Measurements from ENCODE around the gene TAC4.
A peak's percentile ranks its signal among the peaks of the same experiment; 100 is the strongest.
"Not testable (repeated sequence)": the region's sequence is repeated elsewhere in the genome, so short reads cannot be mapped to it uniquely, and the experiment has no call there.

Gene TAC4

GRCh38 chr17:49843774-49844350, 4.0 kb downstream of the TAC4 start:
- DNase-seq (ENCODE audit: low read depth in 2 of 2), result no peak

- no peak for DNase-seq (ENCODE audit: low read depth in 2 of 2)
Measured at GRCh38 chr17:49842846-49843245, 5.0 kb downstream of the TAC4 start.

- DNase-seq (ENCODE audit: low read depth in 2 of 2), result no peak
Measured at GRCh38 chr17:49842371-49842770, 5.5 kb downstream of the TAC4 start.

- DNase-seq (ENCODE audit: low read depth in 2 of 2), result no peak
Measured at GRCh38 chr17:49841548-49841947, 6.3 kb downstream of the TAC4 start.

GRCh38 chr17:49839455-49839854, 8.4 kb downstream of the TAC4 start:
- no peak for DNase-seq (ENCODE audit: low read depth in 2 of 2)

GRCh38 chr17:49836111-49837030, 11.5 kb downstream of the TAC4 start:
- DNase-seq (ENCODE audit: low read depth in 2 of 2), result no peak

- no peak for DNase-seq (ENCODE audit: low read depth in 2 of 2)
Measured at GRCh38 chr17:49835472-49835871, 12.4 kb downstream of the TAC4 start.

- no peak for DNase-seq (ENCODE audit: low read depth in 2 of 2)
Measured at GRCh38 chr17:49834118-49834743, 13.6 kb downstream of the TAC4 start.

GRCh38 chr17:49832840-49833599, 14.8 kb downstream of the TAC4 start:
- DNase-seq (ENCODE audit: low read depth in 2 of 2), result no peak

- no peak for DNase-seq (ENCODE audit: low read depth in 2 of 2)
Measured at GRCh38 chr17:49830605-49831004, 17.3 kb downstream of the TAC4 start.

- DNase-seq (ENCODE audit: low read depth in 2 of 2), result no peak
Measured at GRCh38 chr17:49829026-49829425, 18.8 kb downstream of the TAC4 start.

- DNase-seq (ENCODE audit: low read depth in 2 of 2), result not testable (repeated sequence)
Measured at GRCh38 chr17:49828325-49828724, 19.5 kb downstream of the TAC4 start.

GRCh38 chr17:49825645-49826044, 22.2 kb downstream of the TAC4 start:
- no peak for DNase-seq (ENCODE audit: low read depth in 2 of 2)

GRCh38 chr17:49823614-49824013, 24.3 kb downstream of the TAC4 start:
- no peak for DNase-seq (ENCODE audit: low read depth in 2 of 2)

- DNase-seq (ENCODE audit: low read depth in 2 of 2), result no peak
Measured at GRCh38 chr17:49822829-49823228, 25.0 kb downstream of the TAC4 start.

GRCh38 chr17:49821916-49822315, 26.0 kb downstream of the TAC4 start:
- no peak for DNase-seq (ENCODE audit: low read depth in 2 of 2)

- DNase-seq (ENCODE audit: low read depth in 2 of 2), result no peak
Measured at GRCh38 chr17:49821466-49821865, 26.4 kb downstream of the TAC4 start.

GRCh38 chr17:49820773-49821172, 27.1 kb downstream of the TAC4 start:
- DNase-seq (ENCODE audit: low read depth in 2 of 2), result no peak

- DNase-seq (ENCODE audit: low read depth in 2 of 2), result no peak
Measured at GRCh38 chr17:49819651-49820050, 28.2 kb downstream of the TAC4 start.

- DNase-seq (ENCODE audit: low read depth in 2 of 2), result no peak
Measured at GRCh38 chr17:49819138-49819537, 28.7 kb downstream of the TAC4 start.

- DNase-seq (ENCODE audit: low read depth in 2 of 2), result peak; percentile 14 to 28
Measured at GRCh38 chr17:49817993-49818392, 29.9 kb downstream of the TAC4 start.

GRCh38 chr17:49815761-49816281, 32.0 kb downstream of the TAC4 start:
- no peak for DNase-seq (ENCODE audit: low read depth in 2 of 2)
